ENCODE measurements around the gene LEO1.

GRCh38 chr15:51955504-51955903 is 16.1 kb downstream of the LEO1 start:
- no peak for TF ChIP-seq POLR2A (IDR thresholded peaks at IDR 0.05; ENCODE audit: low read depth)
- no peak for TF ChIP-seq CTCF (IDR thresholded peaks at IDR 0.05)
